HG03064 (cell line): Measurements from ENCODE around the gene WDR1.

Experiments
- ATAC-seq: cut with Tn5 transposase; IDR thresholded peaks from one replicate; pipeline ENCODE4 v1.9.1; 2021; ENCODE audit warnings: low read depth; ENCODE audit not compliant: unreplicated experiment

The WDR1 gene

DNA sequence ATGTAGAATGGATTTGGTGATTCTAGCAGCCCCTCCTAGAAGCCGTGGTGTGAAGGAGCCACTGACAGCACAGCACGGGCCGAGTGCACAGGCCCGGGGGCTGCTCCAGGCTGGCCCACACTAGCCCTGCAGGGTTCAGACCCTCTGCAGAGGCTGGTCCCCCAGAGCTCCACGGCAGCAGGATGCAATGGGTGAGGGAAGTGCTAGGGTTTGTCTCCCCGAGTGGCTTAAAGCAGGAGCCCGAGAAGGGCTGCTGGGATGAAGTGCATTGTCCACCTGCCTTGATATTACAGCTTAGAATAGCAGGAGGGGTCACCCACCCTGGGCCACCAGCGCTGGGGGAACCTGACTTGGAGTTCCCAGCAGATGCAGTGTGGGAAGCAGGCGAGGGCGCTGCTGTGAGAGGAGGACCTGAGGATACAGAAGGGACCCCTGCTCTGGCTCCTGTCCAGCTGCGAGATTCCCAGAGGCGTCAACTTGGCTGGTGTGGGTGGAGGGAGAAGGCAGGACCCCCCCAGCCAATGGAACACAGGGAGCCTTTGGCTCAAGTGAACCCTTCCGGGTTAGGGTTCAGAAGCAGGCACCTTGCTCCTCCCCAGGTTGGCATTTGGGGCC lies 30.0 kb downstream of the WDR1 start:
- ATAC-seq, result no peak

DNA sequence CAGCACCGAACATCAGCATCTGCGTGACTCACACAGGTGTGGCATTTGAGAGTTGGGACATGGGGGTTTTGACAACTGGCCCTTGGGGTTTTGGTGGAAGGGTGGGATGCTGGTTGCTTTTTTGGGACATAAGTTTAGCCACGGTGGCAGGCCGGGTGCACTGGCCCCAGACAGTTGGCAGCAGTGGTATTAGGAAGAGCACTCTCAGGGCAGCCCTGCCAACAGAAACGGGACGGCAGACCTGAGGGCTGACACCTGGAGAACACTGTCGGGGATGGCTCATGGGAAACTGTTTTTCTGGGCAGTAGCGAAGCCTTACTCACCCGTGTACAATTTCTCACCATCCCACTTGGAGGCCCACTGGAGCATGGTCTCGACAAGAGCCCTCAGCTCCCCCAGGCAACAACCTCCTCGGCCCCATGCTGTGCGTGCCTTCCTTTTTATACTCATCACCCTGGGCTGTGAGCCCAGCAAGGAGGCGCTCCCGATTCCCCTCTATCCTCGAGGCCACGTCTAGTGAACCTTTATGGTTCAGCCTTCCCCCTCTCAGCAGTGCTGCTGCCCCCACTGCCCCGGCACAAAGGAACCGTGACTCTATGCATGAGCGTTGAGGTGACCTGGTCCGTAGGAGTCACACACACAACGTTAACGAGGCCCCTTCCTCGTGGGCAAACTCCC lies 30.6 kb downstream of the WDR1 start:
- ATAC-seq, result no peak

GRCh38 chr4:10085386-10085785 lies 31.2 kb downstream of the WDR1 start:
- no peak for ATAC-seq

GRCh38 chr4:10084651-10085358 lies 31.8 kb downstream of the WDR1 start:
- ATAC-seq, result no peak

DNA sequence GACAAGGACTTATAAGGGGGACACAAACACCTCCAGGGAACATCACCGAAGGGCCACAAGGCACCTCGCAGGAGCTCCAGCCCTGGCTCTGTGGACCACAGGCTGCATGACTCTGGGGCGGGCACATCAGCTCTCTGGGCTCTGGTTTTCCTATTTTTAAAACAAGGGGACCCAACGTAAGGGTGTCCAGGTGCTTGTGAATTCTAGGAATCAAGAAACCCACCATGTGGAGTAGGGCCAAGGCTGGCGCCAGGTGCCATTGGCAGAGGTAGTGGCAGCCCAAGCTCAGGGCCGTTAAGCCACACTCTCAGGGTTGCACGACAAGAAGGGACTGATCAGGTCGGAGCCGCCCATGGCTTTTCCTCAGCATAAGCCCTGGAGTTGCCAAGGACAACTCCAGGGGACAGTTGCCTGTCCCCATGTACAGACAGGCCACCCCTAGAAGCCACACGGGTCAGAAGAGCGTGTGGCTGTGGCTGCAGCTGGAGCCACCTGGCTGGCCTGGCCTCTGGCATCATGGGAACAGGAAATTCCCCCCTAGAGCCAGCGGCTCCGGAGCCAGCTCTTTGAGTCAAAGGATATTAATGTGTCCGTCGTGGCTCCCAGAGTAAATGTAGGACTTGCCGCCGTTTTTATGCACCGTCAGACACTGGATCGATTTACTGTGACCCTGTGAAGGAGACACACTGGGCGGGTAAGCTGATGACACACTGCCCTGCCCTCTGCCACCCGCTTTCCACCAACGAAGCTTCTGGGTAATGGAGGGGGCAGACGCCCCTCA lies 32.5 kb downstream of the WDR1 start:
- no peak for ATAC-seq

- ATAC-seq, result no peak
Measured at GRCh38 chr4:10083331-10083771, 33.2 kb downstream of the WDR1 start.

- no peak for ATAC-seq
Measured at GRCh38 chr4:10082459-10083272, 33.9 kb downstream of the WDR1 start.

DNA sequence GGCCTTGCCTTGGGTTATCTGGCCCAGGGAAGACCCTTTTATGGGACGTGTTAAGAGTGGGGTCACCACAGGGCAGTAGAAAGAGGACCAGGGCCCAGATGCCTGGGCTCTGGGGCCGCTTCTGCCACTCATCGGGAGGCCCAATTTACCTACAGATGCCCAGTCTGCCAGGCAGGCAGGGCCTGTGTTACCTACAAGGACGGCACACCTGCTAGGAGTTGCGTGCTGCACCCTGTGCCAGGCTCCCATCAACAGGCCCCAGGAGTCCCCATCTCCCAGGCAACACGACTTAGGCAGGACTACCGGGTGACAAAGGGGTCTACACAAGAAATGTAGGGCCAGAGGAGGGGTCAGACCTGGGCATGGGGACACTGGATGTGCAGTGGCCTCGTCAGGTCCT lies 34.6 kb downstream of the WDR1 start:
- no peak for ATAC-seq

GRCh38 chr4:10081218-10081606 lies 35.4 kb downstream of the WDR1 start:
- ATAC-seq, result no peak

DNA sequence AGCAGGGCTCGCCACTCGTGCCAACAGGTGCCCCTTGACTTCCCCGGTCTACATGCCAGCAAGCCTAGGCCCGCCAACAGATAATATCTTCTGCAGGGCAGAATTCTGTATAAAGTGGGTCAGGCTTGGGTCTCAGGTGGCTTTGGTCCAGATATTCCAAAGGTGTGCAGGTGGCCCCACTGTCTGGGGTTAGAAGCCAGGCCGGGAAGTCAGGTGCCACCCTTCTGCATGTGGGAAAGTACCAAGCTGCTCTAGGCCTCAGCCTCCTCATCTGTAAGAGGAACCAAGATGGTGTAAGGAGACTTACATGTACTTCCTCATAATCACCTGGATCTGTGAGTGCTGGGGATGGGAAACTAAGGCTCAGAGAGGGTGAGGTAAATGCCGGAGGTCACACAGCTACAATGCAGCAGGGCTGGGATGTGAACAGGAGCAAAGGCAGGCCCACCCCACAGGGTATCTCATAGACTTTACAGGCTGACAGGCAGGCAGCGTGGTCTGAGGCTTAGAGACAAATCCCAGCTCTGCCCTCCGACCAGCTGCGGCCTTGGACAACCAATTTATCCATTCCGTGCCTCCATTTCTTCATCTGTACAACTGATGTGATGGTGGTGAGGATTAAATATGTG lies 35.9 kb downstream of the WDR1 start:
- no peak for ATAC-seq

DNA sequence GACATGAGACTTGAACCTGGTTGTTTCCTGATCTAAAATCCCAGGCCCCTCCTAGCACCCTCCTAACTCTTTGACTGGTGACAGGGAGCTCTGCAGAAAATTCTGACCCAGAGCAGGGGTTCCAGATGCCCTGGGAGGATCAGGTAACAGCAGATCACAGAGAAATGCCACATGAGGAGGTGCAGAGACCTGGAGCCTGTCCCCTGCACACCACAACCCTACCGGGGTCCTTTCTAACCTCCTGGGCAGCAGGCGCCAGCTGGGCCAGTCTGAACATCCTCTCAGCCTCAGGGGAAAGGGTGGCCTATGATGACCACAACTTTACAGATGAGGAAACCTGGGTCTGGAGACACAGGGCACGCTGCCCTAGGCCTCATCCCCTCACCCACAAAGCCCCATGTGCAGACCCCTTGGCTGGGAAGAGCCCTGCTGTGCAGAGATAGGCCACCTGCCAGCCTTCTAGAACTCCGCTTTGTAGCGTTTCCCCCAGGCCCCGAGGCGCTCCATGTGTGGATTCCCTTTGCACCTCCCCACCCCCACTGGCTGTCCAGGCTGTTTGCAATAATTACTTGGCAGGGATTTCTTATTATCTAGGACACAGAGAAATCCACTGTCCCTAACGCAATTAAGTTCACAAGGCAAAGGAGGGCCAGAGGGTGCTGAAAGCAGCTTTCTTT lies 36.5 kb downstream of the WDR1 start:
- no peak for ATAC-seq

DNA sequence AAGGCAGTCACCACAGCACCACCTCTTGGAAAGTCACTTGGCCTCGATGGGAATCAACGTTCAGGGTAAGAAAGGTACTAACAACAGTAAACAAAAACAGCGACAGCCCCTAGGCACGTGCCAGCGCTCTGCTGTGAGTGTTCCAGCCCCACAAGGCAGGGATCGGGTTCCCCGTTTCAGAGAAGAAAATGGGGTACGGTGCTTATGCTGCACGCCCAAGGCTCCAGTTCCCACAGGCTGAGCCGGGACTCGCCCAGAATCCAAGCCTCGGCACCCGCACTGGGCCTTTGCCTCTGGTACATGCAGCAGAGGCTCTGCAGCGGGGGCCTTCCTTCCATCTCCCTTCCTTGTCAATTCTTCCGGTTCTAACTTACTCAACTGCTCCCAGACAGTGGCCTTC lies 37.3 kb downstream of the WDR1 start:
- no peak for ATAC-seq

- no peak for ATAC-seq
Measured at GRCh38 chr4:10078481-10079233, 37.9 kb downstream of the WDR1 start.

DNA sequence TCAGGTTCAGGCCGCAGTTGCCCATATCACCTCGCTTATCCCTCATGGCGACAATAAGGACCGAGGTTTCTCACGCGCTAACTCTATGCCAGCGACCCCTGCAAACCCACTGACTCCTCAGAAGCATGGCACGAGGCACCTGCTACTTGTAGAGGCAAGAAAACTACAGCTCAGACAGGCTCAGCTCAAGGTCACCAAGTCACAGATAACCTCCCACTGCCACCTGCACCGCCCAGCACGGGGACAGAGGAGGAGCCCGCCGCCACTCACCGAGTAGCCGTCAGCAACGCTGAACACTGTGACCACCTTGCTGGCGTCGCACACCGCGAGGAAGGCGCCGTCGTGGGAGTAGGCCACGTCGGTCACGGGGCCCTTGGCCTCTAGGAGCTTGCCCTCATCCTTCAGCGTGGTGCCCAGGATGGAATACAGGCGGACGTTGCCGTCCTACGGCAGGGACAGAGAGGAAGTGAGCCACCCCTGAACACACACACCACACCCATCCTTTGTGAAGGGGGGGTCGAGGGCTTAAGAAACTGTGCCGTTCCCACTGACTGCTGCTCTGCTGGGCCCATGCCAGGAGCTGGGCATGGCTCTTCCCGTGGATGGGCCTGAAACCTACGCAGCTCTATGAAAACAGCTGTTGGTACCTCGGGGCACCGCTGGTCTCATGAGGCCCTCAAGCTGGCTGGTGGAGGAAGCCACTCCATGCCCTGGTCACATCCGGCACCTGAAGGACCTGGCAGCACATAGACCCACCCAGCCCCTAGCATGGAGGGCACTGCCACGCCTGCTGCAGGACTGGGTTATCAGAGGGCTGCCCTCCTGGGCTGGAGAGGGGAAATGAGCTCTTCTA lies 38.9 kb downstream of the WDR1 start:
- ATAC-seq, result no peak

- no peak for ATAC-seq
Measured at GRCh38 chr4:10077076-10077475, 39.5 kb downstream of the WDR1 start.

DNA sequence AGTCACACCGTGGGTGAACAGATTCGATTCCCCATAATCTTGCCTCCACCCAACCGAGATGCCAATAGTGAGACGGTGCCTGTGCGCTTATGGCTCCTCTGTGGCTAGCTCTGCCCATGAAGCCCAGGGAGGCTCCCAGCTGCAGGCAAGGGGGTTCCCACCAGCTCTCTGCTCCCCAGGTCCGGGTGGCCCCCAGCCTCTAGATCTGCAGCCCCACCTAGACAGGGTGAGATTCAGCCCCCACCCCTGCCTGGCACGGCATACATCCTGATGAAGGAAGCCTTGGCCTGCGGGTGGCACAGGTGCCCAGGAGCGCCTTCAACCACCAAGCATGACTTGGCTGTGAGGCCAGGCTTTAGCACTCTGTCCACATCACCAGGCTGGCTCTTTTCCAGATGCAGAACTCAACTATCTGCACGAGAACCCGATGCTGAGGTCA lies 40.6 kb downstream of the WDR1 start:
- no peak for ATAC-seq

GRCh38 chr4:10075158-10075863 lies 41.3 kb downstream of the WDR1 start:
- no peak for ATAC-seq
